NCI-H345 treated with DMSO at 0.1 percent for 48 hours (cell line): ENCODE results near the gene AQP12A.
"Not testable (repeated sequence)": the region's sequence is repeated elsewhere in the genome, so short reads cannot be mapped to it uniquely, and the experiment has no call there.

ENCODE experiments used
- DNase-seq: peaks from one replicate; lab custom pipeline; 2025; ENCODE audit not compliant: unreplicated experiment; lab: John Stamatoyannopoulos, UW

Gene AQP12A

GRCh38 chr2:240691631-240692420 lies at the start of gene AQP12A:
TSS of gene AQP12A (plus strand) at chr2:240691866. CDS start at chr2:240691914, 48 bp downstream.
- DNase-seq, result not testable (repeated sequence)

GRCh38 chr2:240642061-240642805 lies 49.4 kb upstream of the AQP12A start:
- no peak for DNase-seq

- no peak for DNase-seq
Measured at GRCh38 chr2:240642806-240643092, 48.9 kb upstream of the AQP12A start.

GRCh38 chr2:240643093-240643810 lies 48.4 kb upstream of the AQP12A start:
- no peak for DNase-seq

GRCh38 chr2:240643811-240644150 lies 47.9 kb upstream of the AQP12A start:
- no peak for DNase-seq

GRCh38 chr2:240644171-240644651 lies 47.5 kb upstream of the AQP12A start:
- DNase-seq, result no peak

GRCh38 chr2:240644859-240645301 lies 46.8 kb upstream of the AQP12A start:
- DNase-seq, result no peak

- DNase-seq, result no peak
Measured at GRCh38 chr2:240645346-240645745, 46.3 kb upstream of the AQP12A start.

- DNase-seq, result no peak
Measured at GRCh38 chr2:240645801-240646175, 45.9 kb upstream of the AQP12A start.

- no peak for DNase-seq
Measured at GRCh38 chr2:240646176-240646899, 45.3 kb upstream of the AQP12A start.

GRCh38 chr2:240646900-240647502 lies 44.7 kb upstream of the AQP12A start:
- DNase-seq, result no peak

GRCh38 chr2:240647503-240648154 lies 44.0 kb upstream of the AQP12A start:
- DNase-seq, result no peak

- DNase-seq, result no peak
Measured at GRCh38 chr2:240648155-240648649, 43.5 kb upstream of the AQP12A start.

GRCh38 chr2:240648650-240649275 lies 42.9 kb upstream of the AQP12A start:
- DNase-seq, result no peak

- no peak for DNase-seq
Measured at GRCh38 chr2:240649331-240649730, 42.3 kb upstream of the AQP12A start.

GRCh38 chr2:240650254-240650965 lies 41.3 kb upstream of the AQP12A start:
- DNase-seq, result no peak

- DNase-seq, result no peak
Measured at GRCh38 chr2:240651185-240651584, 40.5 kb upstream of the AQP12A start.

GRCh38 chr2:240655931-240656886 lies 35.5 kb upstream of the AQP12A start:
- no peak for DNase-seq
